GM23338 (cell line): ENCODE results near the gene STRN3. TPM values are rescaled to one million over a fixed set of nuclear protein-coding genes. Genes with fewer than 3 reads are reported as not detected.

Source experiments
- ATAC-seq: fragments of 200-7000 bp; cut with Tn5 transposase; 3 replicates; pipeline ENCODE4 v1.9.1; 2020
- DNase-seq: peaks from one replicate; pipeline ENCODE4 v3.0.0-alpha.2; 2015; ENCODE audit warnings: low spot score
- H2AFZ ChIP-seq: fragments of 200-600 bp; sonication (generic); 2 replicates; pipeline ENCODE4 v1.8.0; 2016; ENCODE audit warnings: antibody characterized with exemption, mild to moderate bottlenecking, moderate library complexity
- H3F3A ChIP-seq: fragments of 200-600 bp; sonication (generic); replicated peaks from 2 replicates; pipeline ENCODE4 v1.8.0; 2017; ENCODE audit warnings: antibody characterized with exemption, mixed run types, low read depth
- H3K27ac ChIP-seq: fragments of 200-600 bp; sonication (generic); 2 replicates; pipeline ENCODE4 v1.6.1; 2016; ENCODE audit warnings: low read depth
- H3K27me3 ChIP-seq: fragments of 200-600 bp; sonication (generic); 2 replicates; pipeline ENCODE4 v1.8.0; 2016; ENCODE audit warnings: mild to moderate bottlenecking, mixed run types, moderate library complexity; ENCODE audit not compliant: insufficient read depth
- H3K36me3 ChIP-seq: fragments of 200-600 bp; sonication (generic); 2 replicates; pipeline ENCODE4 v1.8.0; 2016; ENCODE audit warnings: mild to moderate bottlenecking; ENCODE audit not compliant: insufficient read depth
- H3K4me1 ChIP-seq: fragments of 200-600 bp; sonication (generic); 2 replicates; pipeline ENCODE4 v1.8.0; 2016; ENCODE audit warnings: mild to moderate bottlenecking, moderate library complexity; ENCODE audit not compliant: insufficient read depth
- H3K4me2 ChIP-seq: fragments of 200-600 bp; sonication (generic); 2 replicates; pipeline ENCODE4 v1.7.1; 2017; ENCODE audit warnings: mixed run types
- H3K4me3 ChIP-seq: fragments of 200-600 bp; sonication (generic); 2 replicates; pipeline ENCODE4 v1.6.1; 2016; ENCODE audit warnings: mixed run types
- H3K79me2 ChIP-seq: fragments of 200-600 bp; sonication (generic); replicated peaks from 2 replicates; pipeline ENCODE4 v1.8.0; 2017; ENCODE audit warnings: mild to moderate bottlenecking; ENCODE audit not compliant: insufficient read depth
- H3K9me2 ChIP-seq: fragments of 200-600 bp; sonication (generic); 2 replicates; pipeline ENCODE4 v1.8.0; 2017; ENCODE audit not compliant: insufficient read depth
- H4K20me1 ChIP-seq: fragments of 200-600 bp; sonication (generic); replicated peaks from 2 replicates; pipeline ENCODE4 v1.8.0; 2017; ENCODE audit warnings: mild to moderate bottlenecking; ENCODE audit not compliant: insufficient read depth
- H3K27ac Mint-ChIP-seq: 2 replicates; pipeline ENCODE4 v1.8.0; 2020; ENCODE audit warnings: inconsistent platforms, mild to moderate bottlenecking, moderate library complexity, mixed read lengths
- H3K27me3 Mint-ChIP-seq: 3 replicates; pipeline ENCODE4 v1.8.0; 2022; ENCODE audit warnings: low read depth, mild to moderate bottlenecking, moderate library complexity, mixed read lengths, inconsistent platforms; ENCODE audit not compliant: insufficient read depth, poor library complexity
- H3K36me3 Mint-ChIP-seq: 3 replicates; pipeline ENCODE4 v1.8.0; 2021; ENCODE audit warnings: low read depth, mild to moderate bottlenecking, inconsistent platforms, moderate library complexity, mixed read lengths
- H3K4me1 Mint-ChIP-seq: 3 replicates; pipeline ENCODE4 v1.8.0; 2020; ENCODE audit warnings: mild to moderate bottlenecking, inconsistent platforms, mixed read lengths
- H3K4me3 Mint-ChIP-seq: 3 replicates; pipeline ENCODE4 v1.8.0; 2021; ENCODE audit warnings: moderate library complexity, mild to moderate bottlenecking, inconsistent platforms, mixed read lengths
- H3K9me3 Mint-ChIP-seq: 3 replicates; pipeline ENCODE4 v1.8.0; 2020; ENCODE audit warnings: moderate library complexity, mild to moderate bottlenecking, inconsistent platforms, mixed read lengths
- CREB1 ChIP-seq: fragments of 250-450 bp; sonication (Bioruptor Pico); IDR thresholded peaks from 2 replicates; pipeline ENCODE4 v1.5.0; 2020; ENCODE audit warnings: low read depth, mild to moderate bottlenecking, moderate library complexity
- ETS1 ChIP-seq: IDR thresholded peaks from 2 replicates; pipeline ENCODE4 v1.6.1; 2016; ENCODE audit warnings: antibody characterized with exemption
- EZH2 ChIP-seq: fragments of 200-600 bp; sonication (generic); IDR thresholded peaks from one replicate; pipeline ENCODE4 v1.8.0; 2017; ENCODE audit warnings: antibody characterized with exemption, mild to moderate bottlenecking, low read depth; ENCODE audit not compliant: unreplicated experiment
- EZH2phosphoT487 ChIP-seq: fragments of 200-600 bp; sonication (generic); IDR thresholded peaks from one replicate; pipeline ENCODE4 v1.8.1; 2018; ENCODE audit warnings: antibody characterized with exemption; ENCODE audit not compliant: unreplicated experiment
- JUNB ChIP-seq: IDR thresholded peaks from one replicate; pipeline ENCODE4 v1.6.1; 2016; ENCODE audit warnings: antibody characterized with exemption; ENCODE audit not compliant: unreplicated experiment
- NANOG ChIP-seq: IDR thresholded peaks from 2 replicates; pipeline ENCODE4 v1.6.1; 2016; ENCODE audit warnings: antibody characterized with exemption, borderline replicate concordance
- POLR2AphosphoS5 ChIP-seq: IDR thresholded peaks from 2 replicates; pipeline ENCODE4 v1.6.1; 2016; ENCODE audit warnings: antibody characterized with exemption, low read depth
- STAT1 ChIP-seq: IDR thresholded peaks from one replicate; pipeline ENCODE4 v1.6.1; 2016; ENCODE audit warnings: antibody characterized with exemption; ENCODE audit not compliant: unreplicated experiment
- ZNF114 ChIP-seq: fragments of 250-450 bp; sonication (Bioruptor Pico); IDR thresholded peaks from 2 replicates; pipeline ENCODE4 v1.5.0; 2020; ENCODE audit warnings: mild to moderate bottlenecking, moderate library complexity
- ZNF331 ChIP-seq: fragments of 250-450 bp; sonication (Bioruptor Pico); IDR thresholded peaks from 2 replicates; pipeline ENCODE4 v1.5.0; 2020; ENCODE audit warnings: low read depth, mild to moderate bottlenecking, moderate library complexity
- ZNF462 ChIP-seq: fragments of 250-450 bp; sonication (Bioruptor Pico); IDR thresholded peaks from 2 replicates; pipeline ENCODE4 v1.5.0; 2020; ENCODE audit warnings: mild to moderate bottlenecking, moderate library complexity
- polyA plus RNA-seq: library from polyadenylated mRNA; unstranded; fragments of >200 nt; fragmentation: Nextera tagmentation; extraction: Ambion mirVana; gene quantifications from 2 replicates; pipeline ENCODE4 v1.2.1, GENCODE V29; 2016
- total RNA-seq: library from RNA; depleted of rRNA; stranded (reverse); fragments of >200 nt; shearing (Covaris generic); gene quantifications from 2 replicates; pipeline ENCODE4 v1.2.3, GENCODE V29; 2014

Gene STRN3
- total and polyA plus RNA-seq, 2 experiments from 2014 or later, result 35.0 to 40.6 TPM

- H3K4me1 ChIP-seq, result no peaks in the 10 kb centered on the region
- H2AFZ ChIP-seq, result no peak overlapping the region
- H3K36me3 Mint-ChIP-seq, result no peaks in the 10 kb centered on the region
- H3K27me3 Mint-ChIP-seq, result peaks cover 3% of the 10 kb centered on the region
- H3K27ac Mint-ChIP-seq, result no peak overlapping the region
- H3K79me2 ChIP-seq, result no peaks in the 10 kb centered on the region
- peaks cover 7% of the 10 kb centered on the region; the same call in 1 of the 2 replicates for H3K9me2 ChIP-seq
- H3F3A ChIP-seq, result no peaks in the 10 kb centered on the region
- H4K20me1 ChIP-seq, result no peaks in the 10 kb centered on the region
- no peaks in the 10 kb centered on the region for H3K36me3 ChIP-seq
- DNase-seq (no peak), ATAC-seq (no peak)
- no peaks in the 10 kb centered on the region for H3K27me3 ChIP-seq
- no peaks in the 10 kb centered on the region for H3K9me3 Mint-ChIP-seq
- no peak overlapping the region for H3K4me3 Mint-ChIP-seq
- no peak overlapping the region for H3K27ac ChIP-seq
- no peaks in the 10 kb centered on the region for H3K4me1 Mint-ChIP-seq
- TF ChIP-seq ZNF114 (CRISPR knock-in tag), result no peak
- no peak for TF ChIP-seq NANOG
- no peak for TF ChIP-seq ETS1
- no peak overlapping the region for H3K4me2 ChIP-seq
- no peak overlapping the region for H3K4me3 ChIP-seq
Observed at GRCh38 chr14:30854492-30854891, 171.7 kb downstream of the STRN3 start.

- no peaks in the 10 kb centered on the region for H3F3A ChIP-seq
- H3K27me3 Mint-ChIP-seq, result peaks cover 3% of the 10 kb centered on the region
- H2AFZ ChIP-seq, result no peak overlapping the region
- no peak for ATAC-seq
- H3K4me3 ChIP-seq, result no peak overlapping the region
- H3K4me1 Mint-ChIP-seq, result no peaks in the 10 kb centered on the region
- no peak overlapping the region for H3K27ac Mint-ChIP-seq
- H3K27ac ChIP-seq, result no peak overlapping the region
- no peaks in the 10 kb centered on the region for H3K36me3 ChIP-seq
- H3K27me3 ChIP-seq, result no peaks in the 10 kb centered on the region
- no peak overlapping the region for H3K4me3 Mint-ChIP-seq
- H3K9me3 Mint-ChIP-seq, result no peaks in the 10 kb centered on the region
- DNase-seq, result no peak
- H3K36me3 Mint-ChIP-seq, result no peaks in the 10 kb centered on the region
- no peaks in the 10 kb centered on the region for H3K79me2 ChIP-seq
- H3K4me1 ChIP-seq, result no peaks in the 10 kb centered on the region
- H3K4me2 ChIP-seq, result no peak overlapping the region
- H4K20me1 ChIP-seq, result no peaks in the 10 kb centered on the region
- H3K9me2 ChIP-seq, result peaks cover 7% of the 10 kb centered on the region; the same call in 1 of the 2 replicates
- TF ChIP-seq EZH2phosphoT487 (no peak), ZNF462 (CRISPR knock-in tag) (no peak), ZNF114 (CRISPR knock-in tag) (no peak), EZH2 (no peak), ETS1 (no peak), STAT1 (no peak), POLR2AphosphoS5 (no peak), ZNF331 (no peak), JUNB (no peak), CREB1 (CRISPR knock-in tag) (no peak)
Observed at GRCh38 chr14:30853946-30854345, 172.2 kb downstream of the STRN3 start.
